Upper lobe of left lung (tissue), 6 donors: ENCODE results near the gene PCNX2. TPM values are rescaled to one million over a fixed set of nuclear protein-coding genes. Genes with fewer than 3 reads are reported as not detected.

ENCODE experiments used
- ATAC-seq, 2 donors: fragments of 200-7000 bp; cut with Tn5 transposase; one replicate each; pipeline ENCODE4 v1.9.1; 2022; ENCODE audit warnings: mild to moderate bottlenecking in 2 of 2, moderate library complexity in 2 of 2; ENCODE audit not compliant: low FRiP score in 2 of 2
- DNase-seq, 2 donors: peaks; one replicate each; pipeline ENCODE4 v3.0.0-alpha.2; 2019 to 2020
- H3K27ac ChIP-seq, 4 donors: fragments of 200-600 bp; sonication (generic); one replicate each; pipeline ENCODE4 v1.5.1; 2016 to 2019
- H3K27me3 ChIP-seq, 4 donors: fragments of 200-600 bp; sonication (generic); one replicate each; pipeline ENCODE4 v1.5.1; 2017 to 2019
- H3K36me3 ChIP-seq, 4 donors: fragments of 200-600 bp; sonication (generic); one replicate each; pipeline ENCODE4 v1.5.1; 2016 to 2019
- H3K4me1 ChIP-seq, 4 donors: fragments of 200-600 bp; sonication (generic); one replicate each; pipeline ENCODE4 v1.5.1; 2018 to 2019
- H3K4me3 ChIP-seq, 4 donors: fragments of 200-600 bp; sonication (generic); one replicate each; pipeline ENCODE4 v1.5.1; 2017 to 2019; ENCODE audit warnings: mild to moderate bottlenecking in 2 of 4, moderate library complexity in 1 of 4
- H3K9me3 ChIP-seq, 4 donors: fragments of 200-600 bp; sonication (generic); one replicate each; pipeline ENCODE4 v1.5.1; 2018 to 2019
- CTCF ChIP-seq, 6 experiments: fragments of 450-650 bp in 4 of 6; fragments of 200-600 bp in 2 of 6; sonication (generic) in 2 of 6; IDR thresholded peaks; one replicate each; pipeline ENCODE4 v1.5.1; 2016 to 2019; ENCODE audit warnings: antibody characterized with exemption in 6 of 6
- EP300 ChIP-seq, 4 donors: sonication (generic); formaldehyde crosslinking; IDR thresholded peaks; one replicate each; pipeline ENCODE4 v1.5.1; 2017; ENCODE audit warnings: antibody characterized with exemption in 4 of 4, control low read depth in 2 of 4
- POLR2A ChIP-seq, 4 donors: fragments of 450-650 bp; IDR thresholded peaks; one replicate each; pipeline ENCODE4 v1.5.1; 2016 to 2017; ENCODE audit warnings: antibody characterized with exemption in 4 of 4, mild to moderate bottlenecking in 2 of 4
- POLR2AphosphoS5 ChIP-seq, 2 donors: sonication (generic); formaldehyde crosslinking; IDR thresholded peaks; one replicate each; pipeline ENCODE4 v1.5.1; 2017; ENCODE audit warnings: antibody characterized with exemption in 2 of 2
- WGBS, 2 donors: methylation state at CpG; one replicate each; pipeline ENCODE4 v1.1.5; 2017 to 2018; 5-methylcytosine and 5-hydroxymethylcytosine counted together
- total RNA-seq, 6 donors: library from RNA; depleted of rRNA in 4 of 6; stranded (reverse); fragments of >200 nt in 4 of 6; gene quantifications; one replicate each; pipeline versions ENCODE4 v1.1.0 to v1.2.1, GENCODE V29; 2016 to 2021
- donor health status: DM: no; HTN: no; CAD: no; lungs with moderate emphysema.
- donor health status: DM: no; HTN: yes; CAD: no; lungs with severe emphysema.

Gene PCNX2
- total RNA-seq, 6 donors from 2014 or later, result 8.2 to 27.2 (median 14.5) TPM

DNA sequence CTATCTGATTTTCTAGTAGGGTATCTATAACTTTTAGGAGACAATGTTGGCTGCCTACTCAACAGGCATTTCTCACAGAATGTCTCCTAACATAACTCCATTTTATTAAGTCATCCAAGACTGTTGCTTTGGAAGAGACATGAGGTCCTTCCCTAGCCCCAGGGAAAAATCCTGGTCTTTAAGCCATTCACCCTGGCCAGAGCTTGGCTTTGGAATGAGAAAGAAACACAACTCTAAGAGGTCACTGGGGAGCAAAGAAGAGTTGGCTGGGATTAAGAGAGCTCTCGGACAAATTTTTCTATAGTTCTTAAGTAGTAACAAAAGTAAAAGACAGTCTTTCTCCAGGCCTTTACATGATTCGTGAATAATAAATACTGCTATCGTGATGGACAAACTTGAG, 57.9 kb downstream of the PCNX2 start:
- H3K4me1 ChIP-seq, result peaks cover 7 to 21% (median 10%) of the 10 kb centered on the region in 4 donors
- 75 to 86% methylated on average over 3 of the region's 3 CpGs for WGBS, 2 donors
- DNase-seq (no peak), ATAC-seq (peak in 1 of 2 donors; percentile 38)
- H3K27me3 ChIP-seq, result no peaks in the 10 kb centered on the region
- H3K9me3 ChIP-seq, result no peaks in the 10 kb centered on the region
- no peak overlapping the region for H3K4me3 ChIP-seq
- H3K27ac ChIP-seq, result no peak overlapping the region
- H3K36me3 ChIP-seq, result no peaks in the 10 kb centered on the region
- TF ChIP-seq CTCF (IDR thresholded peaks at IDR 0.05) (no peak), POLR2AphosphoS5 (IDR thresholded peaks at IDR 0.05) (no peak), POLR2A (IDR thresholded peaks at IDR 0.05) (no peak), EP300 (IDR thresholded peaks at IDR 0.05) (no peak)

- Histone ChIP-seq H3K4me3 (no peak overlapping the region), H3K36me3 (no peaks in the 10 kb centered on the region), H3K27me3 (no peaks in the 10 kb centered on the region), H3K27ac (no peak overlapping the region), H3K9me3 (no peaks in the 10 kb centered on the region), H3K4me1 (no peaks in the 10 kb centered on the region)
- TF ChIP-seq POLR2AphosphoS5 (IDR thresholded peaks at IDR 0.05) (no peak), EP300 (IDR thresholded peaks at IDR 0.05) (no peak), CTCF (IDR thresholded peaks at IDR 0.05) (no peak), POLR2A (IDR thresholded peaks at IDR 0.05) (no peak)
- 92 to 93% methylated on average over 5 of the region's 5 CpGs for WGBS, 2 donors
- DNase-seq (no peak), ATAC-seq (no peak)
Measured at GRCh38 chr1:233233508-233234040, 62.0 kb downstream of the PCNX2 start.

GRCh38 chr1:233230011-233230410, 65.5 kb downstream of the PCNX2 start:
- ATAC-seq (no peak), DNase-seq (no peak)
- Histone ChIP-seq H3K4me3 (no peak overlapping the region), H3K36me3 (no peaks in the 10 kb centered on the region), H3K27me3 (no peaks in the 10 kb centered on the region), H3K4me1 (no peaks in the 10 kb centered on the region), H3K27ac (no peak overlapping the region), H3K9me3 (no peaks in the 10 kb centered on the region)
- 91 to 92% methylated on average over 2 of the region's 2 CpGs for WGBS, 2 donors
- TF ChIP-seq EP300 (IDR thresholded peaks at IDR 0.05) (no peak), POLR2AphosphoS5 (IDR thresholded peaks at IDR 0.05) (no peak), CTCF (IDR thresholded peaks at IDR 0.05) (no peak), POLR2A (IDR thresholded peaks at IDR 0.05) (no peak)

- WGBS, 2 donors, result 89 to 92% methylated on average over 3 of the region's 3 CpGs
- no peaks in the 10 kb centered on the region for H3K36me3 ChIP-seq
Measured at GRCh38 chr1:233229288-233229687, 66.2 kb downstream of the PCNX2 start.

More at GRCh38 chr1:233229288-233229687, 66.2 kb downstream of the PCNX2 start:
- no peak overlapping the region for H3K27ac ChIP-seq
- no peaks in the 10 kb centered on the region for H3K4me1 ChIP-seq
- ATAC-seq (no peak), DNase-seq (no peak)
- no peaks in the 10 kb centered on the region for H3K27me3 ChIP-seq
- TF ChIP-seq EP300 (IDR thresholded peaks at IDR 0.05), result no peak
- TF ChIP-seq POLR2A (IDR thresholded peaks at IDR 0.05), result no peak
- no peak for TF ChIP-seq POLR2AphosphoS5 (IDR thresholded peaks at IDR 0.05)
- no peak for TF ChIP-seq CTCF (IDR thresholded peaks at IDR 0.05)
- no peaks in the 10 kb centered on the region for H3K9me3 ChIP-seq
- H3K4me3 ChIP-seq, result no peak overlapping the region
